Endothelial cell of umbilical vein (primary cell): ENCODE measurements around the gene BRF1.

ENCODE experiments used
- EZH2 ChIP-seq: IDR thresholded peaks from 2 replicates; pipeline ENCODE4 v1.6.1; 2012; ENCODE audit warnings: borderline replicate concordance, low read depth, mild to moderate bottlenecking, moderate library complexity, low read length, inconsistent platforms; ENCODE audit not compliant: severe bottlenecking
- FOS ChIP-seq: IDR thresholded peaks from 2 replicates; pipeline ENCODE4 v1.6.1; 2011; ENCODE audit warnings: mild to moderate bottlenecking, low read length, moderate library complexity, borderline replicate concordance; ENCODE audit not compliant: insufficient read depth
- POLR2A ChIP-seq: IDR thresholded peaks from 2 replicates; pipeline ENCODE4 v1.6.1; 2012; ENCODE audit warnings: low read depth, mild to moderate bottlenecking, control low read depth, low read length
- POLR2AphosphoS5 ChIP-seq: IDR thresholded peaks from 2 replicates; pipeline ENCODE4 v1.6.1; 2012; ENCODE audit warnings: low read depth, mild to moderate bottlenecking, control low read depth, low read length, moderate library complexity; ENCODE audit not compliant: insufficient read depth
- TF ChIP-seq, protein P1 (sequence below), 2 donors: IDR thresholded peaks; 1 replicate in 1 of 2; 2 replicates in 1 of 2; pipeline ENCODE4 v1.5.1; 2011; ENCODE audit warnings: low read length in 2 of 2, mild to moderate bottlenecking in 2 of 2, moderate library complexity in 2 of 2, control low read depth in 1 of 2, inconsistent platforms in 1 of 2, low read depth in 1 of 2; ENCODE audit not compliant: insufficient read depth in 1 of 2; ENCODE audit errors: extremely low read depth in 1 of 2
- TF ChIP-seq, protein P2 (sequence below): IDR thresholded peaks from 2 replicates; pipeline ENCODE4 v1.6.1; 2011; ENCODE audit not compliant: insufficient read depth, insufficient read length

DNA sequence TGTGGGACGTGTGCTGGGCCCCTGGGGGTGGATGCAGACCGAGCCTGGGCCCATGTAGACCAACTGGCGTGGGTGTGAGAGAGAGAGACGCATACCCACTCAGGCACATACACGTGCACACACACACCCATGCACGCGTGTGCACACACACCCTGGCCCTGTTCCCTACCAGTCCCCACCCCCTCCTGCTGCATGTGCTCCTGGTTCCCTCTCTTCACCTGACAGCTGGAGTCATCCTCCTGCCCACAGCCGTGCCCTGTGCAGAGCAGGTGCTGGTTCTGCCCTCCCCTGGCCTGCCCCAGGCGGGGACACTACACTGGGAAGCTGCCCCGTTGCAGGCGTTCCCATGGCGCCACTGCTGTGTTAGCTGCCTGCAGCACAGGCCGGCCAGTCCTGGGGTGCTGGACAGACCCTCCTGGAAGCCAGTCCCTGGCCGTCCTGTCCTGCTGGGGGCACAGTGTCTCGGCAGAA, 32.3 kb upstream of the BRF1 start:
- TF ChIP-seq, protein P1, sequence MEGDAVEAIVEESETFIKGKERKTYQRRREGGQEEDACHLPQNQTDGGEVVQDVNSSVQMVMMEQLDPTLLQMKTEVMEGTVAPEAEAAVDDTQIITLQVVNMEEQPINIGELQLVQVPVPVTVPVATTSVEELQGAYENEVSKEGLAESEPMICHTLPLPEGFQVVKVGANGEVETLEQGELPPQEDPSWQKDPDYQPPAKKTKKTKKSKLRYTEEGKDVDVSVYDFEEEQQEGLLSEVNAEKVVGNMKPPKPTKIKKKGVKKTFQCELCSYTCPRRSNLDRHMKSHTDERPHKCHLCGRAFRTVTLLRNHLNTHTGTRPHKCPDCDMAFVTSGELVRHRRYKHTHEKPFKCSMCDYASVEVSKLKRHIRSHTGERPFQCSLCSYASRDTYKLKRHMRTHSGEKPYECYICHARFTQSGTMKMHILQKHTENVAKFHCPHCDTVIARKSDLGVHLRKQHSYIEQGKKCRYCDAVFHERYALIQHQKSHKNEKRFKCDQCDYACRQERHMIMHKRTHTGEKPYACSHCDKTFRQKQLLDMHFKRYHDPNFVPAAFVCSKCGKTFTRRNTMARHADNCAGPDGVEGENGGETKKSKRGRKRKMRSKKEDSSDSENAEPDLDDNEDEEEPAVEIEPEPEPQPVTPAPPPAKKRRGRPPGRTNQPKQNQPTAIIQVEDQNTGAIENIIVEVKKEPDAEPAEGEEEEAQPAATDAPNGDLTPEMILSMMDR (IDR thresholded peaks at IDR 0.05; ENCODE audit: extremely low read depth in 1 of 2, insufficient read depth in 1 of 2, low read depth in 1 of 2, low read length in 2 of 2), result no peak
- TF ChIP-seq POLR2A (no peak), POLR2AphosphoS5 (no peak), EZH2 (no peak), FOS (no peak)
- TF ChIP-seq, protein P2, sequence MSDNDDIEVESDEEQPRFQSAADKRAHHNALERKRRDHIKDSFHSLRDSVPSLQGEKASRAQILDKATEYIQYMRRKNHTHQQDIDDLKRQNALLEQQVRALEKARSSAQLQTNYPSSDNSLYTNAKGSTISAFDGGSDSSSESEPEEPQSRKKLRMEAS, result no peak
